ENCODE data around the gene MAPK12. TPM values are rescaled to one million over a fixed set of nuclear protein-coding genes. Genes with fewer than 3 reads are reported as not detected.

Gene MAPK12
- total RNA-seq, 2 experiments from 2014 or later, result 1.2 to 1.3 TPM

- H3K4me3 Mint-ChIP-seq, result no peak overlapping the region
- H3K36me3 Mint-ChIP-seq (ENCODE audit: low read depth), result peaks cover 50% of the 10 kb centered on the region
- Histone ChIP-seq H3K27me3 (ENCODE audit: control insufficient read depth in 1 of 2, insufficient read depth in 2 of 2, low read length in 2 of 2) (no peaks in the 10 kb centered on the region), H3K36me3 (ENCODE audit: insufficient read depth, low read length) (peaks cover 33% of the 10 kb centered on the region), H3K4me3 (ENCODE audit: low read length) (no peak overlapping the region), H3K4me1 (ENCODE audit: insufficient read depth, low read length) (peaks cover 46% of the 10 kb centered on the region), H3K9me3 (ENCODE audit: control insufficient read depth in 1 of 2, insufficient read depth in 1 of 2, low read length in 2 of 2) (no peaks in the 10 kb centered on the region), H3K27ac (ENCODE audit: low read depth in 1 of 2, low read length in 2 of 2) (no peak overlapping the region)
- peaks cover 31% of the 10 kb centered on the region for H3K4me1 Mint-ChIP-seq (ENCODE audit: low read depth)
- intact Hi-C loops (cut with DNase I, micrococcal nuclease), result no loop called here
- ChIA-PET CTCF (no interaction called here), POLR2A (no interaction called here)
- ATAC-seq (ENCODE audit: poor library complexity), result no peak
- no peak for DNase-seq
- H3K27ac Mint-ChIP-seq, result no peak overlapping the region
- H3K27me3 Mint-ChIP-seq, result no peaks in the 10 kb centered on the region
- no peak for TF ChIP-seq CTCF (IDR thresholded peaks at IDR 0.05)
- no peaks in the 10 kb centered on the region for H3K9me3 Mint-ChIP-seq
Observed at GRCh38 chr22:50238755-50239154, 22.7 kb downstream of the MAPK12 start.

- Mint-ChIP-seq H3K36me3 (ENCODE audit: low read depth) (peaks cover 61% of the 10 kb centered on the region), H3K27me3 (no peaks in the 10 kb centered on the region), H3K4me1 (ENCODE audit: low read depth) (peaks cover 17% of the 10 kb centered on the region), H3K27ac (no peak overlapping the region), H3K9me3 (no peaks in the 10 kb centered on the region), H3K4me3 (no peak overlapping the region)
- Histone ChIP-seq H3K4me3 (ENCODE audit: low read length) (no peak overlapping the region), H3K9me3 (ENCODE audit: control insufficient read depth in 1 of 2, insufficient read depth in 1 of 2, low read length in 2 of 2) (no peaks in the 10 kb centered on the region), H3K27ac (ENCODE audit: low read depth in 1 of 2, low read length in 2 of 2) (no peak overlapping the region), H3K4me1 (ENCODE audit: insufficient read depth, low read length) (peaks cover 27% of the 10 kb centered on the region), H3K27me3 (ENCODE audit: control insufficient read depth in 1 of 2, insufficient read depth in 2 of 2, low read length in 2 of 2) (no peaks in the 10 kb centered on the region), H3K36me3 (ENCODE audit: insufficient read depth, low read length) (peaks cover 39% of the 10 kb centered on the region)
- ChIA-PET CTCF (no interaction called here), POLR2A (interaction anchor here (0.6 kb wide), 1 partner anchor 95 kb away, joined by 6 read pairs; no protein-coding TSS in a partner anchor)
- intact Hi-C loops (cut with DNase I, micrococcal nuclease), result no loop called here
- DNase-seq (peak in 1 of 14 experiments; percentile 30), ATAC-seq (ENCODE audit: poor library complexity) (peak; percentile 27)
- TF ChIP-seq CTCF (IDR thresholded peaks at IDR 0.05), result no peak
Observed at GRCh38 chr22:50236731-50237409, 24.6 kb downstream of the MAPK12 start.

- intact Hi-C loops (cut with DNase I, micrococcal nuclease), result no loop called here
- CTCF ChIA-PET, result no interaction called here
Observed at GRCh38 chr22:50233223-50233622, 28.3 kb downstream of the MAPK12 start.

More at GRCh38 chr22:50233223-50233622, 28.3 kb downstream of the MAPK12 start:
- Mint-ChIP-seq H3K4me3 (no peak overlapping the region), H3K9me3 (no peaks in the 10 kb centered on the region), H3K4me1 (ENCODE audit: low read depth) (peaks cover 10% of the 10 kb centered on the region), H3K36me3 (ENCODE audit: low read depth) (peaks cover 64% of the 10 kb centered on the region), H3K27ac (no peak overlapping the region), H3K27me3 (no peaks in the 10 kb centered on the region)
- no peaks in the 10 kb centered on the region for H3K9me3 ChIP-seq (ENCODE audit: control insufficient read depth in 1 of 2, insufficient read depth in 1 of 2, low read length in 2 of 2)
- POLR2A ChIA-PET, result no interaction called here
- no peak overlapping the region for H3K27ac ChIP-seq (ENCODE audit: low read depth in 1 of 2, low read length in 2 of 2)
- H3K36me3 ChIP-seq (ENCODE audit: insufficient read depth, low read length), result peaks cover 36% of the 10 kb centered on the region
- H3K4me1 ChIP-seq (ENCODE audit: insufficient read depth, low read length), result peaks cover 8% of the 10 kb centered on the region
- TF ChIP-seq CTCF (IDR thresholded peaks at IDR 0.05), result no peak
- DNase-seq (no peak), ATAC-seq (ENCODE audit: poor library complexity) (no peak)
- H3K4me3 ChIP-seq (ENCODE audit: low read length), result no peak overlapping the region
- no peaks in the 10 kb centered on the region for H3K27me3 ChIP-seq (ENCODE audit: control insufficient read depth in 1 of 2, insufficient read depth in 2 of 2, low read length in 2 of 2)
